ENCODE measurements around the gene ZBED3.

GRCh38 chr5:77032635-77033034, 54.5 kb downstream of the ZBED3 start:
- TF ChIP-seq CTCF (conservative IDR thresholded peaks at IDR 0.05; ENCODE audit: low read length) (no peak), EZH2phosphoT487 (IDR thresholded peaks at IDR 0.05; ENCODE audit: borderline replicate concordance, low read depth, low read length) (no peak)
